GM21737 (cell line): ENCODE results near the gene RAC2.
"Not testable (repeated sequence)": the region's sequence is repeated elsewhere in the genome, so short reads cannot be mapped to it uniquely, and the experiment has no call there.

Source experiments
- ATAC-seq: cut with Tn5 transposase; IDR thresholded peaks from one replicate; pipeline ENCODE4 v1.9.1; 2021; ENCODE audit warnings: mild to moderate bottlenecking, moderate library complexity; ENCODE audit not compliant: unreplicated experiment

RAC2 gene

GRCh38 chr22:37235897-37236607, 8.0 kb downstream of the RAC2 start:
- ATAC-seq: no peak

- no peak for ATAC-seq
Measured at GRCh38 chr22:37234736-37235711, 9.0 kb downstream of the RAC2 start.

DNA sequence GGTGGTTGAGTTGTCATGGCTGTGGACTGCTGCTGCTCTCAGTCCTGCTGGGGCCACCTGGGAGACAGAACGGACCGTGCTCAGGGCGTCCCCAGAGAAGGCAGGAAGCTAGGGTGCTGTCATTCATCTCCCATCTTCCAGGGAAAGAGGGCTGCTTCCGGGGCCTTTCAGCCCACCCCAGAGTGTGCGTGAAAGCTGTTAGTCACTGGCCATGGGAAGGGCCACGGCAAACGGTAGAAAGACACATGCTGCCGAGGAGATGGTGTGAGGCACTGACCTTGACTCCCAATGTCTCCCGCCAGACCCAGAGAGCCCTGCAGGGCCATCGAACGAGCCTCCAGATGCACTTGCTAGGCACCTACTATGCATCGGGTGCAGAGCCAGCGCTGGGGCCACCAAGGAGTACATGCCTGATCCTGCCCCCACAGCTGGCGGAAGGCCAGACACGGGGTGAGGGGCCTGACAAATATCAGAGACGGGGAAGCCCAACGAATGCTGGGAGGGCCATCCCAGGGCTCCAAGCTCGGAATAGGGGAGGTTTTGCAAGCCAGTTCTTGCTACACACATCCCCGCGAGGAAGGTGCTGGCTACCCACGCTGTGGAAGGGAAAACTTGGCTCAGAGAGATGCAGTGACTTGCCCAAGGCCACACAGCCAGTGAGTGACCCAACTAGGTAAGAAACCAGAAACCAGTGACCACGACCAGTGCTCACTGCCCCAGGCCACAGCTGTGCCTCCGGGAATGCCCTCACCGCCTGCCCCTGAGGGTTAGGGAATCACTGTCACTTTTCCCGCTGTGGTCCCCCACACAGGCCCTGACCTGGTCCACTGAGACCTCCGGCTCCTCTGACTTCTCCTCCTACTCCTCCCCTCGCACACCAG, 10.1 kb downstream of the RAC2 start:
- no peak for ATAC-seq

GRCh38 chr22:37233371-37233750, 10.7 kb downstream of the RAC2 start:
- not testable (repeated sequence) for ATAC-seq

- ATAC-seq: no peak
Measured at GRCh38 chr22:37232140-37232998, 11.7 kb downstream of the RAC2 start.

DNA sequence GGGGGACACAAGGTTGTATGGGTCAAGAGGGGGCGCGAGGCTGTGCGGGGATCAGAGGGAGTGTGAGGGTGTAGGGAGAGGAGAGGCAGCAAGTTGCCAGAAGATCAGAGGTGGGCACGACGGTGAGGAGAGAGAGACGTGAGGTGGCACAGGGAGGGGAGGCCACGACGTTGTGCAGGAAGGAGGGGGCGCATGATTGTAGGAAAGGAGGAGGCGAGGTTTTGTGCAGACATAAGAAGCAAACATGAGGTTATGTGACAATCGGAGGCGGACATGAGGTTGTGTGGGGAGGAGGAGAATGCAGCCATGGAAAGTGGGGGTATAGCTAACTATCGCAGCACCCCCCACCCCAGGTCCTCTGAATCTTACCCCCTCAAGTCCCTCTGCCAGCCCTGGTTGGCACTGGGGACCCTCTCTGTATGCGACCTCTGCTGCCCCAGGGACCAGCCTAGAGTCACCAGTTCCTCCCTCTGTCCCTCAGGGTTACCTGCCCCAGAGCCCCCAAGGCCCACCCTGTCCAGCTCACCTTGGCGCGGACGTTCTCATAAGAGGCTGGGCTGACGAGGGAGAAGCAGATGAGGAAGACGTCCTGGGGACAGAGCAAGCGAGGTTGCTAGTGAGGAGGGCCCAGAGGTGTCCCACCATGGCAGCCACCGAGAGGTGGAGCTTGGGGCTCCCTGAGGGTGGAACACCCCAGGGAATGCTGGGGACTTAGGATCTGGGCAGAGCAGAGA, 12.5 kb downstream of the RAC2 start:
- no peak for ATAC-seq

DNA sequence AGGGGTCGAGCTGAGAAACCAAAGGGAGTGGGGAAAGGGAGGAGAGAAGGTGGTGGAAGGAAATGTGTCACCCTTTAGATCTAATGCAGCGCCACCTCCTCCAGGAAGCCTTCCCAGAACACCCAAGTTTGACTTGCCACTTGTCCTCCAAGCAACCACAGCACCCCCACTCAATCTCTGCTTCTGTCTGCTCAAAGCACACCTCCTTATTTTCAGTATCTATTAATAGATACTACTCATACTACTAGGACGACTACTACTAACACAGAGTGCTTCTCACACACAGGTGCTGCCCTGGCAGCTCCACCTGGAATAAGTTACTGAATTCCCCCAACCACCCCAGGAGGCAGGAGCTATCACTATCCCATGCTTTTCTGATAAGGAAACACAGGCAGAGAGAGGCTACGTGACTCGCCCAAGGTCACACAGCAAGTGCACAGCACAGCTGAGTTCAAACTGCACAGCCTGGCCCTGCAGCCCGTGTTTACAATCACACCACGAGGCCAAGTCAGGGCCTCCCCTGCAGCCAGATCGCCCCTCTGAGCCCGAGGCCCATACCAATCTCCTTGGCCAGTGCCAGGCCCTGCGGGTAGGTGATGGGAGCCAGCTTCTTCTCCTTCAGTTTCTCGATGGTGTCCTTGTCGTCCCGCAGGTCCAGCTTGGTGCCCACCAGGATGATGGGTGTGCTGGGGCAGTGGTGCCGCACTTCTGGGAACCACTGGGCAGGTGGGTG, 13.2 kb downstream of the RAC2 start:
- no peak for ATAC-seq

- ATAC-seq: peak; percentile 47
Measured at GRCh38 chr22:37229805-37230672, 14.0 kb downstream of the RAC2 start.

DNA sequence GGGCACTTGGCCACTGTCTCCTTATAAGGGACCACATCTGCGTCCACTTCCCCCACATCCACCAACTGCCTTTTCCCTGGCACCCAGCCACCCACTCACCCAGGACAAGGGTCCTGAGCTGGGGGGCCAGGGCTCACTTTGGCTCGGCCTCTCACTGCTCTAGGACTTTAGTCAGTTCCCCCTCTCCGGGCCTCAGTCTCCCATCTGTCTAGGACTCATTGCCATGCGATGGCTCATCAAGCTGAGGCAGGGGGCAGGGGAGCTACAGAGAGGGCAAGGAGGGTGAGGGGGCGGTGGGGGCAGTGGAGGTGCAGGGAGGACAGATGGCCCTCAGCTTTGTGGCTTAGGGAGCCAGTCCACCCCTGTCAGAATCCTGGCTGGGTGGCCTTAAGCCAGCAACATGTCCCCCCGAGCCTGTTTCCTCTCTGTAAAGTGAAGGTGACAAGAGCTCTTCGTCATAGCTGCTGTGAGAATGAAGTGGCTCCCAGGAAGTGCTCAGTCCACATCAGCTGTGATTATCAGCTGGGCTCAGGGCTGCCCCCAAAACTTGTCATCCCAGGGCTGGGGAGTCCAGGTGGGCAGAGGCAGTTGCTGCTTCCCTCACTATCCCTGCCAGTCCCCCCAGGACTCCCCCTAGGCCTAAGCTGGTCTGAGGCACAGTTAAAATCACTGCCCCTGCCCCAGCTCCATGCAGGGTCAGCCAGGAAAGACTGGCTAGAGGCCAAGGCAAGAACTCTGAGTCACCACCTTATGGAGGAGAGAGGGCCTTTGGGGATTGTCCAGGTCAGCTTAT, 14.9 kb downstream of the RAC2 start:
- ATAC-seq: no peak

GRCh38 chr22:37228106-37229011, 15.7 kb downstream of the RAC2 start:
- ATAC-seq: no peak

DNA sequence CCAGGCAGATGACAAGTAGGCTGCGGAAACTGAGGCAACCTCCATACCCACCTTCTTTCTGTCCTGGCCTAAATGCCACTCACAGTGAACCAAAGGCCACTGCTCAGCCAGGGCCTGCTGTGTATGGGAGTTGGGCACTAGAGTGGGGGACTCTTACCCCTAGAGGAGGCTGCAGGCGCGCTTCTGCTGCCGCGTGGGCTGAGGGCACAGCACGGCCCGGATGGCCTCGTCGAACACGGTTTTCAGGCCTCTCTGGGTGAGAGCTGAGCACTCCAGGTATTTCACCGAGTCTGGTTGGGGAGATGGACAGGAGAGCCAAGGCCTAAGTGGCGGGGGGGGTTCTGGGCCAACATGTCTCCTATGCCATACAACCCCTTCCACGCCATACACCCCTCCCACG, 17.6 kb downstream of the RAC2 start:
- no peak for ATAC-seq

DNA sequence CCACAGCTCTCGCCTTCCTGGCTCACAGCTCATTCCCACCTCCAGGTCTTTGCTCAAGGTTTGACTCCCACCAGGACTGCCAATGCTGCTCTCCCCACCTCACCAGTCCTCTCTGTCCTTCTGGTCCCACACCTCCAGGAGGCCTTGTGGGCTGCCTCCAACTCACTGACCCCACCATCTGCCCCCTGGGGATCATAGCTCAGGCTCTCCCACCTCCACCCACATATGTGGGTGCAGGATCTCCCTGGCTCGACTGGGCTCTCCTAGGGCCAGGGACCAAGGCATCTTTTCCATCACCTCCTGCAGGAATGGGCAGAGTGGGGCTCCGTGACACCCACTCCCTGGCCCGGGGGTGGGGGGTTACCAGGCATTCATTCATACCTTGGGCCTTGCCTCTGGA, 18.0 kb downstream of the RAC2 start:
- no peak for ATAC-seq

- no peak for ATAC-seq
Measured at GRCh38 chr22:37225481-37225880, 18.6 kb downstream of the RAC2 start.

DNA sequence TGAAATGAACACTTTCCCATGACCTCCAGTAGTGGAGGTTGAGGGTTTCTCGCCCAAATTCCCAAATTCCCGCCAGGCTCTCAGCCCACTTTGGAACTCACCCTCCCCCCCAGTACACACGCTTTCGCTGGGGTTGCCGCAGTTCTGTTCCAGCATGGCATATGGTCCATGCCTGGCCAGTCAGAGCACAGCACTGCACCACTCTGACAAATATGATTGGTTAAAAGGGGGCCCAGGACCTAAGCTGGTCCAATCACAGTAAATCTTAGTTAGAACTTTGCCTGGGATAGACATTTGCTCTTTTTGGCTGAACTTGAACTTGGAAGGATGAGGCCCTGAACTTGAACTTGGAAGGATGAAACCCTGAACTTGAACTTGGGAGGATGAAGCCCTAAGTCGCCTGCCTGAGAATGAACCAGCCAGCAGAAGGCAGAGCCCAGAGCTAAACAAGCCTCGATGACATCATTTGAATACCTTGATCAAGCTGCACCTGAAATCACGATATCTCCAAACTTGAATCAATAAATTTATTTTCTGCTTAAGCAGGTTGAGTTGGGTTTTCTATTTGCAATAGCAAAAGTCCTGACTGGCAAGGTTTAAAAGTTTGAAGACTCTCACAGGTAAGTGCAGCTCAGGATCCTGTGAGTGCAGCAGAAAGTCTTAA, 19.2 kb downstream of the RAC2 start:
- ATAC-seq: no peak

DNA sequence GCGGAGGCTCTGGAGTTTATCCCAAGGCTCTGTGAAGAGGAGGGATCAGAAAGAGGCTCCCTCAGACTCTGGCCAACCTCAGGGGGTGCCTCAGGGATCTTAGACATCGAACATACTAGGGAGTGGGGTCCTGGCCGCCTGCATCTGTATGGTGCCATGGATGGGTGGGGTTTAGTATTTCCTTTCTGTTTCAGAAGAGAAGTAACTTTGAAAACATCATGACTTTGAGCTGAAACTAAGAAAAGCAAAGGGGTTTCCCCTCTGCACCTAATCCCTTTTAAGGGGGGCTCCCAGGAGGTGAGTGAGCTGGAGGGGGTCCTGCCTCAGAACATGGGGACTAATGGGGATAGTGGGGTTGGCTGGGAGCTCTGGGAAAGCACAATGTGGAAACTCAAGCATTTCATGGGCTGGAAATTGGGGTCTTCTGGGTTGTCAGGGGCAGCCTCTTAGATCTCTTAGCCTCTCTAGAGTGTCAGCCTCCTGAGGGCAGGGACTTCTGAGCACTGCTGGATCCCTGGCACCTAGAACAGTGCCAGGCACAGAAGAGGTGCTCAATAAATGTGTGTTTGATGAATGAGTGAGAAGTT, 20.0 kb downstream of the RAC2 start:
- peak; percentile 34 for ATAC-seq
